Activated naive CD4-positive, alpha-beta T cell treated with anti-CD3 and anti-CD28 coated beads, Interleukin-2, amount 50 U/mL, for 24 hours (primary cell): ENCODE results near the gene ARSJ.
A peak's percentile ranks its signal among the peaks of the same experiment; 100 is the strongest.
"Not testable (repeated sequence)": the region's sequence is repeated elsewhere in the genome, so short reads cannot be mapped to it uniquely, and the experiment has no call there.

Experiments used
- H3K27ac Mint-ChIP-seq: one replicate; pipeline ENCODE4 v1.8.0; 2021; ENCODE audit warnings: mild to moderate bottlenecking, mixed read lengths
- H3K27me3 Mint-ChIP-seq: one replicate; pipeline ENCODE4 v1.8.0; 2021; ENCODE audit warnings: mixed read lengths
- H3K36me3 Mint-ChIP-seq: one replicate; pipeline ENCODE4 v1.8.0; 2021; ENCODE audit warnings: mixed read lengths
- H3K4me1 Mint-ChIP-seq: one replicate; pipeline ENCODE4 v1.8.0; 2021; ENCODE audit warnings: mixed read lengths
- H3K4me3 Mint-ChIP-seq: one replicate; pipeline ENCODE4 v1.8.0; 2021; ENCODE audit warnings: mild to moderate bottlenecking, mixed read lengths
- H3K9me3 Mint-ChIP-seq: one replicate; pipeline ENCODE4 v1.8.0; 2021; ENCODE audit warnings: mixed read lengths

The ARSJ gene

GRCh38 chr4:113952452-113953029, 26.9 kb downstream of the ARSJ start:
- Mint-ChIP-seq H3K27ac (no peak overlapping the region), H3K9me3 (no peaks in the 10 kb centered on the region), H3K4me1 (peaks cover 17% of the 10 kb centered on the region), H3K27me3 (peaks cover 2% of the 10 kb centered on the region), H3K4me3 (no peak overlapping the region), H3K36me3 (no peaks in the 10 kb centered on the region)

DNA sequence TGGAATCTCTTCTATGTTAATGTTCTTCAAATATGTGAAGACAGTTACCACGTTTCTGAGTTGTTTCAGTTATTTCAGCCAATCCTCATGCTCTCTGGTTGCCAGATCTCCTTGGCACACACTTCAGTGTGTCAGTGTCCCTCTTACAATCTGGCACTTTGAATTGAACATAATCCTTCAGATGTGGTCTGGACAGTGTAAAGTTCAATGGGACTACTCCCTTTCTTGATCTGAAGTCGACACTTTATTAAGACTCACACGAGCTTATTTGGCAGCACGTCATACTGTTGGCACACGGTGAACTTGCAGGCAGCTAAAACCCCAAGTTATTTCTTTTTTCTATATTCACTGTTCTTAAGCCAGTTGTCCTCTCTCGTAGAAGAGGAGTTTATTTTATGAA, 28.2 kb downstream of the ARSJ start:
- peaks cover 2% of the 10 kb centered on the region for H3K27me3 Mint-ChIP-seq
- no peak overlapping the region for H3K4me3 Mint-ChIP-seq
- H3K27ac Mint-ChIP-seq = no peak overlapping the region
- no peaks in the 10 kb centered on the region for H3K9me3 Mint-ChIP-seq
- H3K36me3 Mint-ChIP-seq = no peaks in the 10 kb centered on the region
- peaks cover 16% of the 10 kb centered on the region for H3K4me1 Mint-ChIP-seq

DNA sequence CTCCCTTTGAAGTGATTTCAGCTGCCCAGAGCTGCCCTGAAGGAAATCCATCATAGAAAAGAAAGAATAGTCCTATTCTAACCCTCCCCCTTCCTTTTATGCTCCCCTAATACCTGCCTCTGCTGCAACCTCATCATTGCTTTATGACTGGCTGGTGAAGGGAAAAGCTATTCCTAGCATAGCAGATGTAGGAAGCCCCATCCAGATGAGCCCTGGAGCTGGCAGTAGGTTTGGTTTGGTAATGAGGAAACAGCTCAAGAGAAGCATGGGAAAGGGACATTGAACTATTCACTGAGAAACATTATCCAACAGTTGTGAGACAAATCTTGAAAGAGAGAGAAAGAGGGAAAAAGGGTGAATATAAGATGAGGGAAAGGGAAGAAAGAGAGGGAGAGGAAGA, 29.2 kb downstream of the ARSJ start:
- Mint-ChIP-seq H3K36me3 (no peaks in the 10 kb centered on the region), H3K9me3 (no peaks in the 10 kb centered on the region), H3K4me1 (peaks cover 20% of the 10 kb centered on the region), H3K4me3 (no peak overlapping the region), H3K27ac (no peak overlapping the region), H3K27me3 (peaks cover 2% of the 10 kb centered on the region)

DNA sequence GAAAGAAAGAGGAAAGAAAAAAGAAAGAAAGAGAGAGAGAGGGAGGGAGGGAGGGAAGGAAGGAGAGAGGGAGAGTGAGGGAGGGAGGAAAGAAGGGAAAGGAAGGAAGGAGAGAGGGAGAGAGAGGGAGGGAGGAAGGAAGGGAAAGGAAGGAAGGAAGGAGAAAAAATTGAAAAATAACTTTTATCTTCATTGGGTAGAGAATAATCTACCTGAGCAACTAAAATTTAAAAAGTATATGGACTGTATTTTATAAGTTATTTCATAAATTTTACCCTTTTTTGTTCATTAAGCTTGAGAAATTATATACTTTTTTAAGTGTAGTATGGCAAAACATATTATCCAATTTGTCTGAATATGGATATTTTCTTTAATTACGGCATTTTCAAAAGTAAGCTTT, 32.0 kb downstream of the ARSJ start:
- H3K4me1 Mint-ChIP-seq = peaks cover 33% of the 10 kb centered on the region
- no peaks in the 10 kb centered on the region for H3K9me3 Mint-ChIP-seq
- H3K36me3 Mint-ChIP-seq = no peaks in the 10 kb centered on the region
- H3K27ac Mint-ChIP-seq = no peak overlapping the region
- no peaks in the 10 kb centered on the region for H3K27me3 Mint-ChIP-seq
- no peak overlapping the region for H3K4me3 Mint-ChIP-seq

DNA sequence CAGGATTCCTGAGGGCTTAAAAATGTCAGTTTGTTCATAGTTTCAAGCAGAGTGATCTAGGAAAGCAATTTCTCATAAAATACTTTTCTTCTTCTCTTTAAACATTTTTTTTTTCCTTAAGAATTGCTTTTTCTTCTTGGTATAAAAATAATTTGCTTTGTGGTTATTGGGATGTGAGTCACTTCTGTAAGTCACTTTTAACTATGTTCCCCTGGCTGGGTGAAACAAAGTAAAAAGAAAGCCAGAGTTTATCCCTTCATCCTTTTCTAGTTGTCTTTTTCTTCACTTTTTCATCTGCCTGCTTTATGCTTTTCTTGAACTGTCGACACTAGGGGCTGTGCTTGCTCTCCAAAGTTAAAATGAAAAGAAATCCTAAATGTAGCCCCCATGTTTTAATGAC, 33.5 kb downstream of the ARSJ start:
- Mint-ChIP-seq H3K27ac (peak overlapping the region; percentile 36), H3K4me3 (no peak overlapping the region), H3K9me3 (no peaks in the 10 kb centered on the region), H3K27me3 (no peaks in the 10 kb centered on the region), H3K4me1 (peaks cover 23% of the 10 kb centered on the region), H3K36me3 (no peaks in the 10 kb centered on the region)

GRCh38 chr4:113943863-113944262, 35.6 kb downstream of the ARSJ start:
- no peaks in the 10 kb centered on the region for H3K9me3 Mint-ChIP-seq
- H3K4me3 Mint-ChIP-seq = no peak overlapping the region
- H3K27me3 Mint-ChIP-seq = no peaks in the 10 kb centered on the region
- no peak overlapping the region for H3K27ac Mint-ChIP-seq
- H3K36me3 Mint-ChIP-seq = no peaks in the 10 kb centered on the region
- peaks cover 23% of the 10 kb centered on the region for H3K4me1 Mint-ChIP-seq

DNA sequence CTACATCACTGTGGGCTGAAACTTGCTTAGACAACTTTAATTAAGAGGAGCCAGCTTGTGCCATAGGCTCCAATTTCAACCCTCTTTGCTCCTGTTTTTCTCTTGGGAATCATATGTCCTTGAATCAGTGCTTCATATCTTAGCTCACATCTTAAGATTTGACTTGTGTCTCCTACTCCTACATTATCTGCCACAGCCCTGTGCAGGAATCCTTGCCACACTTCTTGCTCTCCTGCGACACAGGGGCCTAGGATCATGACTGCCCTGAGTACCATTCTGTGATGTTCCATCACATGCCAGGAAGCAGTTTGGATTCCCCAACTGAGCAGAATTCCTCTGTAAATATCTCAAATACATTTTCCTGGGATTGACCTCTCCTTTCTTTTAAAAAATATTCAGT, 36.4 kb downstream of the ARSJ start:
- H3K27ac Mint-ChIP-seq = peak overlapping the region; percentile 42

GRCh38 chr4:113941836-113942235, 37.6 kb downstream of the ARSJ start:
- no peak overlapping the region for H3K27ac Mint-ChIP-seq

More for the DNA sequence above, 36.4 kb downstream of the ARSJ start:
- Mint-ChIP-seq H3K27me3 (no peaks in the 10 kb centered on the region), H3K4me1 (peaks cover 23% of the 10 kb centered on the region), H3K36me3 (no peaks in the 10 kb centered on the region), H3K9me3 (no peaks in the 10 kb centered on the region), H3K4me3 (no peak overlapping the region)

DNA sequence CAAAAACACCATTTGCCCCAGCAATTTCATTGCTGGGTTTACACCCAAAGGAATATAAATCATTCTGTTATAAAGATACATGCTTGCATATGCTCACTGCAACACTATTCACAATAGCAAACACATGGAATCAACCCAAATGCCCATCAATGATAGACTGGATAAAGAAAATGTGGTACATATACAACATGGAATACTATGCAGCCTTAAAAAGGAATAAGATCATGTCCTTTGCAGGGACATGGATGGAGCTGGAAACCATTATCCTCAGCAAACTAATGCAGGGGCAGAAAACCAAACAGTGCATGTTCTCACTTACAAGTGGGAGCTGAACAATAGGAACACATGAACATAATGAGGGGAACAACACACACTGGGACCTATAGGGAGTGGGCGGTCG, 39.3 kb downstream of the ARSJ start:
- H3K27me3 Mint-ChIP-seq, H3K27ac Mint-ChIP-seq, H3K36me3 Mint-ChIP-seq, H3K9me3 Mint-ChIP-seq, H3K4me3 Mint-ChIP-seq: not testable (repeated sequence)
- H3K4me1 Mint-ChIP-seq = peaks cover 15% of the 10 kb centered on the region

More at GRCh38 chr4:113941836-113942235, 37.6 kb downstream of the ARSJ start:
- Mint-ChIP-seq H3K9me3 (no peaks in the 10 kb centered on the region), H3K4me3 (no peak overlapping the region), H3K36me3 (no peaks in the 10 kb centered on the region), H3K27me3 (no peaks in the 10 kb centered on the region), H3K4me1 (peaks cover 23% of the 10 kb centered on the region)

- Mint-ChIP-seq H3K4me3 (no peak overlapping the region), H3K27ac (no peak overlapping the region), H3K27me3 (no peaks in the 10 kb centered on the region), H3K36me3 (no peaks in the 10 kb centered on the region), H3K9me3 (no peaks in the 10 kb centered on the region), H3K4me1 (no peaks in the 10 kb centered on the region)
Measured at GRCh38 chr4:113935190-113935589, 44.3 kb downstream of the ARSJ start.

DNA sequence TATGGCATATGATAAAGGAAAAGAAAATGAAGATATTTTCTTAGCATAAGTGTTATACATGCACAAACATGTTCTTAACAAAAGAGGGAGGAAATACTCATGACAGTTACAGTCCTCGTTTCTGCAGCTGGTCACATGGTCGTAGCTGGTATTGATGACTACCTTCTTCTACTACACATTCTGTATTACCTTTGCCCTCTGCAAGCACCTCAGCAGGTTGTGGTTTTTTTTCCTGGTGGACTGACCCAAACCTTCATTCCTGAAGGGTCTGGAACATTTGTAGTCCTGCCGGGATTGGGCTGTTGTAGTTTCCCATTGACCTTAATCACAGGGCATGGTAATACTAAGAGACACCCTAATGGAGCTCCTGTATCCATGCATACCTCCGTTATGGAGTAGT, 54.7 kb downstream of the ARSJ start:
- not testable (repeated sequence) for H3K4me3 Mint-ChIP-seq, H3K27ac Mint-ChIP-seq, H3K36me3 Mint-ChIP-seq, H3K9me3 Mint-ChIP-seq, H3K27me3 Mint-ChIP-seq, H3K4me1 Mint-ChIP-seq

- Mint-ChIP-seq H3K4me1 (no peaks in the 10 kb centered on the region), H3K9me3 (no peaks in the 10 kb centered on the region), H3K4me3 (no peak overlapping the region), H3K27ac (no peak overlapping the region), H3K27me3 (no peaks in the 10 kb centered on the region), H3K36me3 (no peaks in the 10 kb centered on the region)
Measured at GRCh38 chr4:113921089-113921794, 58.2 kb downstream of the ARSJ start.

DNA sequence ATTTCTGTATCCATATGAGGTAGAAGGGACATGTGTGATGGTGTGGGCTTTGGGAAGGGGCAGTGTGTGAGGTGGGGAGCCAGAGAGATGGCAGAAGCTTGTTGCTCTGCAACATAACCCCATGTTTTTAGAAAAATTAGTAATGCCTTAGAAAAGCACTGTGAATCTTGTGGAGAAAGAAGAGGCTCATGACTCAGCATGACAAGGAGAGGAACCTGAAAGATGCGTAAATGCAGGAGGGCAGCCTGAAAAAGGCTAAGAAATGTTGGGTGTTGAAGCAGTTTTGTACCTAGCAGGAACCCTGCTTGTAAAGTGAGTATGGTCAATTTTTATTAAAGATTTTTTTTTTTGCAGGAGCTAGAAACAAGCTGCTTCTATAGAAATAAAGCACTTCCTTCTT, 59.8 kb downstream of the ARSJ start:
- Mint-ChIP-seq H3K4me3 (no peak overlapping the region), H3K27me3 (no peaks in the 10 kb centered on the region), H3K4me1 (no peaks in the 10 kb centered on the region), H3K36me3 (no peaks in the 10 kb centered on the region), H3K27ac (no peak overlapping the region), H3K9me3 (no peaks in the 10 kb centered on the region)

- no peaks in the 10 kb centered on the region for H3K4me1 Mint-ChIP-seq
- no peaks in the 10 kb centered on the region for H3K36me3 Mint-ChIP-seq
- no peaks in the 10 kb centered on the region for H3K27me3 Mint-ChIP-seq
- H3K4me3 Mint-ChIP-seq = no peak overlapping the region
- no peaks in the 10 kb centered on the region for H3K9me3 Mint-ChIP-seq
- no peak overlapping the region for H3K27ac Mint-ChIP-seq
Measured at GRCh38 chr4:113919145-113919544, 60.3 kb downstream of the ARSJ start.

GRCh38 chr4:113908829-113909228, 70.6 kb downstream of the ARSJ start:
- H3K4me1 Mint-ChIP-seq = peaks cover 47% of the 10 kb centered on the region
- H3K36me3 Mint-ChIP-seq = peaks cover 1% of the 10 kb centered on the region
- H3K27me3 Mint-ChIP-seq = no peaks in the 10 kb centered on the region
- no peak overlapping the region for H3K4me3 Mint-ChIP-seq
- no peaks in the 10 kb centered on the region for H3K9me3 Mint-ChIP-seq
- peak overlapping the region; percentile 33 for H3K27ac Mint-ChIP-seq

- Mint-ChIP-seq H3K4me3 (no peak overlapping the region), H3K9me3 (no peaks in the 10 kb centered on the region), H3K27ac (no peak overlapping the region), H3K36me3 (peaks cover 1% of the 10 kb centered on the region), H3K4me1 (peaks cover 60% of the 10 kb centered on the region), H3K27me3 (no peaks in the 10 kb centered on the region)
Measured at GRCh38 chr4:113907559-113907958, 71.9 kb downstream of the ARSJ start.

DNA sequence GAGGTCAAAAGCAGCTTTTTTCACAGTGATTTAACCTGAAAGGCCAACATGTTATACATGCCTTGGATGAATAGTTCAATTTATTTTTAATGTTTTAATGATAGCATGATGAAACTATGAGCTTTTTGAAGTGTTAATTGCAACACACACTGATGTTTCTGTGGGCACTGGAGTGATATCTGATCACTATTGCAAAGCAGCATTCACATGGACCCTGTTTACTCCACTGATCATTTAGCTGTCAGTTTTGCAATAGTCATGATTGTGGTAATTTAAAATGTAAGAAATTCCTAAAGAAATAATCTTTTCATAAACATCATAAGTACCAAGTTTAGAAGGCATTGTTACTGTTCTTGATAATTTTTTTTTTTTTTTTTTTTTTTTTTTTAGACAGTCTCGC, 74.1 kb downstream of the ARSJ start:
- Mint-ChIP-seq H3K36me3 (peaks cover 1% of the 10 kb centered on the region), H3K4me3 (no peak overlapping the region), H3K9me3 (no peaks in the 10 kb centered on the region), H3K27me3 (no peaks in the 10 kb centered on the region), H3K27ac (peak overlapping the region; percentile 41), H3K4me1 (peaks cover 67% of the 10 kb centered on the region)
